ENCODE measurements around the gene TENT4B.
A peak's percentile ranks its signal among the peaks of the same experiment; 100 is the strongest.
"Not testable (repeated sequence)": the region's sequence is repeated elsewhere in the genome, so short reads cannot be mapped to it uniquely, and the experiment has no call there.

TENT4B gene

DNA sequence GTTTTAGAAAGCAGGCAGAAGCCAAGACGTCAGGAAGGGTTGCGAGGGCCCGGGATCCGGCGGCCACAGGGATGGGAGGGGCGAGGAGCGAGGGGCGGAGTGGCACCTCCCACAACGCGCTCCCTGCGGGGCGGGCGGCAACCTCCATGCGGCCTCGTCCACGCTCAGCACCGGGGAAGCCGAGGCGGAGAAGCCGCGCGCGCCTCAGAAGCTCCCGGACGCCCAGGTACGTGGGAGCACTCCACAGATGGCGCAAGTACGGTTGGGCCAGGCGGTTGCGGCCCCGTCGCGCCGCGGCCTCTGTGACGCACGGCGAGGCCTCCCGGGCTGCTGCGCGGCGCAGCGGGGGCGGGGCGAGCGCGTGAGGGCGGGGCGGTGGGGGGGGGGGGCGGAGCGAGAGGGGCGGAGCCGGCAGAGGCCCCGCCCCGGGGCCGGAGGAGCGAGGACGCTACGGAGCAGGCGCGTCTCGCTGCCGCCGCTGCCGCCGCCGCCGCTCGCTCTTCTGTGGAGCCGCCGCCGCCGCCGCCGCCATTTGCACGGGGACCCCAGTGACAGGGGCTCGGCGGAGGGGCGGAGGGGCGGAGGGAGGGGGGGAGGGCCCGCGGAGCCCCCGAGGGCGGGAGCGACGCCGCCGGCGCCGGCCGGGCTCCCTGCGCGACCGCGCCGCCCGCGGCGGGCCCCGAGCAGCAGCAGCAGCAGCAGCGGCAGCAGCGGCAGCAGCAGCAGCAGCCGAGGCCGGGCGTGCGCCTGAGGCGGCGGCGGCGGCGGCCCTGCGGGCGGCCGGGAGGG is at the start of gene TENT4B:
Gene TENT4B, plus strand, starts transcription at position 500 of the 789 bp plus-strand sequence. CDS start 316 bp downstream, outside the sequence.
- peak; percentile 60 for DNase-seq

DNA sequence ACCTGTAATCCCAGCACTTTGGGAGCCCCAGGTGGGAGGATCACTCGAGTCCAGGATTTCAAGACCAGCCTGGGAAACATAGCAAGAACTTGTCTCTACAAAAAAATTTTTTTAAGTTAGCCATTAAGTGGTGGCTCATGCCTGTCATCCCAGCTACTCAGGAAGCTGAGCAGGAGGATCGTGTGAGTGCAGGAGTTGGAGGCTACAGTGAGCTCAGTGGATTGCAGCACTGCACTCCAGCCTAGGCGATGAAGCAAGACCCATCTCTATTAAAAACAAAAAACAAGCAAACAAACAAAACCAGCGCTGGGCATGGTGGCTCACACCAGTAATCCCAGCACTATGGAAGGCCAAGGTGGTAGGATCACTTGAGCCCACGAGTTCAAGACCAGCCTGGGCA is 49.3 kb upstream of the TENT4B start:
- no peak for DNase-seq

DNA sequence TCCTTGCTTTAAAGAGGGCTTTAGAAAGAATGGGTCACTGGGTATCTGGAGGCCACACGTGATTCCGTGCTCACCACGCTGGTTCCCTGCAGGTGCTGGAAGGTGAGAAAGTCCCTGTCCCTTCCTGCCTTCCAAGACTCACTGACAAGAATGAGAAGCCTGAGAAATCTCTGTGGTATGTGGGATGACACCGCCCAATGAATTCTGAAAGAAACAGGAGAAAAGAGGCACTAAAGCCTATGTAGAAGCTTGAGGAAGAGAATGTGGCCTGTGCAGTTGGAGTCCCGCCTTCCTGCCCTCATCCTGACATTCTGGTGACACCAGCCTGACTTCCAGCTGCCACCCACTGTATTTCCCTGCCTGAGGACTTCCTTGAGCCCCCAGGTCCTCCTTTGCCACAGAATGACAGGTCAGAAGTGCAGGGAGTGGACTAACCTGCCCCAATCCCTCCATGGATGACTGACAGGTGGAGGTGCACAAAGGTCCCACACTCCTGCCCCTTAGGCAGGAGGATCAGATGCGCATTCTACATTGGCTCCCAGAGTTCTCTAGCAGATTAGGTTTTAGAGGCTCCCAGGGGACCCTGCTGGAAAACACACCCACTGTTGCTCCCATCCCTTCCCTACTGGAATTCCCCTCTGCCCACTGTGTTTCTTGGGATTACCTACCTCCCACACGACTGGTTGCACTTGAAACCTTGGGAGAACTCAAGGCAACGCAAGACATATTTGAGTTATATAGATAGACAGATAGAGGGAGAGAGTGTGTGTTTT is 38.6 kb upstream of the TENT4B start:
- DNase-seq, result no peak

DNA sequence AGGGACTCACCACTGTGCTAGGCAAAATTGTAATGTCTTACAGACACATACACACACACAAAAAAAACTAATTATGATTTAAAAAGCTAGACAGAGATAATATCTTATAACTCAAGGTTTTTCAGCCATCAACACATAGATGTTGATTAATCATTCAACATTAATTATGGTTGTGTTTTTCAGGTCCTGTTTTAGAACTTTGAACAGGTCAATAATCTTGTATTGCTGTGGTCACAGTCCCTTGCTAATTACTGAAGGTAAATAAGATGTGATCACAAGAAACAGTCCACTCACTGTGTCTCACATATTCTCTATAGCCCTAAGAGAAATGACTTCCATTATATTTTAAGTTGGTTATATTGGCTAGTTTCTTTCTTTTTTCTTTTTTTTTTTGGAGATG is 32.4 kb upstream of the TENT4B start:
- DNase-seq, result no peak

DNA sequence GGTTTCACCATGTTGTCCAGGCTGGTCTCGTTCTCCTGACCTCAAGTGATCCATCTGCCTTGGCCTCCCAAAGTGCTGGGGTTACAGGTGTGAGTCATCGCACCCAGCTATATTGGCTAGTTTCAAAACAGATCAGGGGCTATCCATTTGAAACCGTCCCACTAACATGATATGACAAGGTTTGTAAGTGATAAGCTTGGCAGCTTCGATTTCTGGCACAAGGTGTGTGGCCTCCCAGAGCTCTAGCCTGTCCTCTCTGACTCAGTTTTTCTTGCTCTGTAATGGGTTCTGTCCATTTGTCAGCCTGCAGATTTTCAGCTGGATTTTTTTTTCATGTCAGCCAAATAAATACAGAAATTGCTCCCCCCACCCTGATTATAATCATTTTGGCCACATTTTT is 31.8 kb upstream of the TENT4B start:
- no peak for DNase-seq

DNA sequence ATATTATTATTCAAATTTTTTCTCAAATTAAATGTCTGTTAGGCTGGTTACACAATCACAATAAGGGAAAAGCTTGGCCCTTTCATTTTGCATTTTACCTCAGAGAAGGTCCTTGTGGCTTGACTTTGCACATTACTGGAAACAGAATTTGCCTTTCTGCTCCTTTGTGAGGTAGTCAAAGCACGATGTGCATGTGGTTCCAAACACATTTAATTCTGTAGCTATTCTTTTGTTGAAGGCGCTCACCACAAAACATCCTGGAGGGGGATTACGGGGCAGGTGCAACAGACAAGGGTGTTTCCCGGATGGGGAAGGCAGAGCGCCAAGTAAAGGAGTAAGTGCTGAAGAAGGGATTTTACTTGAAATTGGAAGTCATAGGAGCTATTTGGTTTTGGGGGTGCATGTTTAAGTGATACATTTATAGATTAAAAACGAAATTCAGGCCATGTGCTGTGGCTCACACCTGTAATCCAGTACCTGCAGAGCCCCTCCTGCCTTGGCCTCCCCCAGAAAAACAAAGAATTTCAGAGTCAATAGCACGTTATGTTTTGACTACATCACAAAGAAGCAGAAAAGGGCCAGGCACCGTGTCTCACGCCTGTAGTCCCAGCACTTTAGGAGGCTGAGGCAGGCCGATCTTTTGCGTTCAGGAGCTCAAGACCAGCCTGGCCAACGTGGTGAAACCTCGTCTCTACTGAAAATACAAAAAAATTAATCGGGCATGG is 31.2 kb upstream of the TENT4B start:
- DNase-seq, result no peak

DNA sequence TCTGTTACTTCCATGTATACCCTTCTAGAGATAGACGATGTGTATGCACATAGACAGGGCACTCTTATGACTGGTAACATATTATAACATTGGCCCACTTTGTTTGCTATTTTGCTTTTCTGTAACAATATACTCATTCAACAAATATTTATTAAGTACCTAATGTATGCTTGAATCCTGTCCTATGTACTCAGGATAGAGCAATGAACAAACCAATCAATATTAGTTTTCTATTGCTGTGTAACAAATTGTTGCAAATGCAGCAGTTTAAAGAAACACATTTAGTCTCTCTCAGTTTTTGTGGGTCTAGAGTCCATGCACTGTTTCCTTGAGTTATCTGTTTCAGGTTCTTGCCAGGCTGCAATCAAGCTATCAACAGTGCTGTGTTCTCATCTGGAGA is 29.7 kb upstream of the TENT4B start:
- no peak for DNase-seq

DNA sequence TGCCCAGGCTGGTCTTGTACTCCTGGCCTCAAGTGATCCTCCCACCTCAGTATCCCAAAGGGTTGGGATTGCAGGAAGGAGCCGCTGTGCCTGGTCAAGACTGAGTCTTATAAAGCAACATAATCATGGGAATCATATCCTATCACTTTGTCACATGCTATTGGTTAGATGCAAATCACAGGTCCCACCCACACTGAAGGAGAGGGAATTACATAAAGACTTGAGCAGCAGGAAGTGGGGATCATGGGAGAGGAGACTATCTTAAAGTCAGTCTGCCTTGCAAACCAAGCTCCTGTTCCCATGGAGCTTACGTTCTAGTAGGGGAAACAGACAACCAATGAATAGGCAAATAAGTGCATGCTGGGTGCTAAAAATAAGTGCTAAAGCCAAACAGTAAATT is 28.3 kb upstream of the TENT4B start:
- no peak for DNase-seq

DNA sequence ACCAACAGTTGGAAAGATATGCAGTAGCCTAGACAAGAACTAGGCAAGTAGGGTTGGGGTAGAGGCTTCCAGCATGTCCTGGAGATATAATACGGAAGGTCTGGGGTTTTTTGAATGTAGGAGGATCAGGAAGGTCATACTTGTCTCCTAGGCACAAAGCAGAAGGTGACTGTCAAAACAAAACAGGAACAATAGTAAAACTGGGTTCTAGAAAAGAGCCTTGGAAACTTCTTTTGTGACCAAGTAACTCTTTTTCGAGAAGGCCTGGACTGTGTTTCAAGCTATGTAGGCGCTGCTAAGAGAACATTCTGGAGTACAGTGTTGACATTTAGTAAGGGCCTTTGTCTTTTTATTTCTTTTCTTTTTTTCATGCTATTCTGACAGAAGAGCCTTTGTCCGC is 26.9 kb upstream of the TENT4B start:
- no peak for DNase-seq

DNA sequence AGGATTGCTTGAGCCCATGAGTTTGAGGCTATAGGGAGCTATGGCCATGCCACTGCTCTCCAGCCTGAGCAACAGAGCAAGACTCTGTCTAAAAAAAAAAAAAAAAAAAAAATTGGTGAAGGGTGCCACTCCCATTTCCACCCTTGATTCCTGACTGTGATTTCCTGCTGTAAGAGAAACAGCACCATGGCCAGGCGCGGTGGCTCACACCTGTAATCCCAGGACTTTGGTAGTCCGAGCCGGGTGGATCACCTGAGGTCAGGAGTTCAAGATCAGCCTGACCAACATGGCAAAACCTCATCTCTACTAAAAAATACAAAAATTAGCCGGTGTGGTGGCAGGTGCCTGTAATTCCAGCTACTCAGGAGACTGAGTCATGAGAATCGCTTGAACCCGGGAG is 20.5 kb upstream of the TENT4B start:
- not testable (repeated sequence) for DNase-seq

DNA sequence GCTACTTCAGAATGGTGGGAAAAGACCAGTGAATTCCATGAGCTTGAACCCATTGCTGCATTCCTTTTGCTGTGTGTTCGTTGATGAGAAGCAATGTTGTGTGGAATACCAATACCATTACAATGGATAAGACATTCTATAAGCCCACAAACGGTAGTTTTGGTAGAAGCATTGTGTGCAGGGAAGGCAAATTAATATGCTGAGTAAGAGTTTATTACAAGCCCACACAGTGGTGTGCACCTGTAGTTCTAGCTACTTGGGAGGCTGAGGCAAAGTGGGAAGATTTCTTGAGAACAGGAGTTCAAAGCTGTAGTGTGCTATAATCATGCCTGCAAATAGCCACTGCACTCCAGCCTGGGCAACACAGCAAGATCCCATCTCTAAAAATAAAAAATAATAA is 19.9 kb upstream of the TENT4B start:
- no peak for DNase-seq

DNA sequence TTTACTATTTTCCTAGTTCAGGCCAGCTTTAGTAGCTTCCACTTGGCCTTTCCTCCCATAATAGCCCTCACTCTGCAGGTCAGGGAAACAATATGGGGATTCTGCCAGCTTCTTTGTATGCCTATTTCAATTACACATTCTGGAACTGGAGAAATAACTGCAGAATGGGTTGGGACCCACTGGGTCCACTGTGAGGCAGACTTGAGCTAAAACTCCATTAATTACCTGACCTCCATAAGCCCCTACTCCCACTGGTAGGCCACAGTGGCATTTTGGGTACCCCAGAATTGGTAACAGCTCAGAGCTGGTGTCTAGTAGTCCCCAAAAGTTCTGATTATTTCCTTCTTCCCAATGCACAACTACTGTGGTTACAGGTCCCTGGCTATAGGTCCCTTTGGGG is 16.7 kb upstream of the TENT4B start:
- no peak for DNase-seq

DNA sequence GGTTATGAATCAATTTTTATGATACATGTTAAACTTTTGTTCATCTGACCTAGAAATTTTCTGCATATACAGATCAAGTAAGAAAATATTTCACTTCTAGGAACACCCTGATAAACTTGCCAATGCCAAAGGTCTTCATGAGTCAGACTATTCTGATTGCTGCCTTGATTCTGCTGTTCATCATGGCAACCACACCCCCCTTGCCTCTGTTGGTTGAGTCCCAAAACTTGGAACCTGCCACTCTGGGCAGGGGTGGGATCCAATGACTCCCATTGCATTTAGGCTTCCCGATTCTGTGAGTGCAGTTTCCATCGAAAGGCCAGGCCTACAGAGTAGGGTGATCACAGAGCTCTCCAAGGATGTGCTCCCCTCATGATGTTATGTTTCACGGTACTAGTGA is 15.8 kb upstream of the TENT4B start:
- no peak for DNase-seq

DNA sequence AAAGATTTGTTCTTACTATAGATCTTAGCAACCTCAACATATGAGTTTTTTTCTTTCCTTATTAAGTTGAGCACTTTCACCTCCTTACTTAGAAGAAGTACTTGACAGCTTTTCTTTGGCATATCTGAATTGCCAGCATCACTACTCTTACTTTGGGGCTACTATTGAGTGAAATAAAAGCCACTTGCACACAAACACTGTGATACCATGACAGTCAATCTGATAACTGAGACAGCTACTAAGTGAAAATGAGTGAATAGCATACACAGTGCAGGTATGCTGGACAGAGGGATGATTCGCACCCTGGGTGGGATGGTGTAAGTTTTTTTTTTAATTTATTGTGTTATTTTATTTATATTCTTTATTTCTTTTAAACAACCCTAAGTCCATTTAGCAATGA is 13.5 kb upstream of the TENT4B start:
- DNase-seq, result no peak

DNA sequence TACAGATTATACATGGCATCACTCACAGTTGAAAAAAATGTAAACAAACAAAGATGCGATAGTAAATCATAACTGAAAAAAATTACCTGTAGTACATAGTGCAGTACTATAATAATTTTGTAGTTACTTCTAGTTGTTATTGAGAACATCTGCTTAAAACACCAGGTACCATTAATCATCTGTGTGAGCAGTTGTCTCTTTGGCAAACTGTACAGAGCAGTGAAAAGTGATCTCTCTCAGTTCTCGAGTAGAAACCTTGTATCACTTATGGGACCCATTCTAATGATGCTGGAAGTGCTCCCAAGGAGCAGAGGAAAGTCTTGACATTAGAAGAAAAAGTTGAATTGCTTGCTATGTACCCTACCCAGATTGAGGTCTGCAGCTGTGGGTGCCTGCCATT is 8.9 kb upstream of the TENT4B start:
- no peak for DNase-seq

DNA sequence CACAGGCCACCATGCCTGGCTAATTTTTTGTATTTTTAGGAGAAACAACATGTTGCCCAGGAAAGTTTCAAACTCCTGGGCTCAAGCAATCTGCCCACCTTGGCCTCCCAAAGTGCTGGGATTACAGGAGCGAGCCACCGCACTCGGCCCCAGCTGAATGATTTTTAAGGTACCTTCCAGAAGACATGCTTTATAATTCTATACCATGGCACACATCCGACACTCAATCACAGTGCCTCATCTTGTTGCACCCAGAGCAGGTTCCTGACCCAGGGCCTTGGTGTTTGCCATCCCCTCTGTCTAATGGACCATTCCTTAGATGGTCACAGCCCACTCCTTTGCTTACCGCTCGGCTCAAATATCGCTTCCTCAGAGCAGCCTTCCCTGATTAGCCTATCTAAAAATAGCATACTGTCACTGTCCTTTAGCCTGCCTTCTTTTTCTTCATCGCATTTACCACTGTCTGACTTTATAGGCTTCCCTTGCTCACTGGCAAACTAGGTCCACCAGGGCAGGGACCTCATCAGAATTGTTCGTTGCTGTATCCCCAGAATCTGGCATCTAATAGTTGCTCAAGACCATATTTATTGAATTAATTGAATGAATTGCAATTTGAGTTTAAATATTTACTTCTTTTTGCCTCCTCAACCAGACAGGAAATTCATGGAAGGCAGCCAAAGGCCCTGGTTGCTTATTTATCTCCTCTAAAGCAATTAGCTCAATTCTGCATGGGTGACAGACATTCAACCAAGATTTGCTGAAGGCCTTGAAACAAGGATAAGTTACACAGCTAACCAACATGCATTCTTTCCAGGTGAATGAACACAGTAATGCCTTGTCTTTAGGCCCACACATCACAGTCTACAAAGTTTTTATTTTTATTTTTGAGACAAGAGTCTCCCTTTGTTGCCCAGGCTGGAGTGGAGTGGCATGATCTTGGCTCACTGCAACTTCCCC is 6.3 kb upstream of the TENT4B start:
- no peak for DNase-seq

DNA sequence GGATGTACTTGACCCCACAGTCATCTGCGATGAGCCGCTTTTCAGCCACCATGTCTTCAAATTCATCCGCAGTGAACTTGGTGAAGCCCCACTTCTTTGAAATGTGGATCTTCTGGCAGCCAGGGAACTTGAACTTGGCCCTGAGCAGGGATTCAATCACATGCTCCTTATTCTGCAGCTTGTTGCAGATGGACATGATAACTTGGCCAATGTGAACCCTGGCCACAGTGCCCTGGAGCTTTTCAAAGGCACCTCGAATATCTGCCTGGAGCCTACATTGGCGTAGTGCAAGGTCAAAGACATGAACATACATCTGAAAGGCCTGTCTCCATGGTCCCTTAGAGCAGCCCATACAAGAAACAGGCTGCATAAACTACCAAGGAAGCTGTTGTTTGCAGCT is 1.8 kb upstream of the TENT4B start:
- DNase-seq, result no peak

DNA sequence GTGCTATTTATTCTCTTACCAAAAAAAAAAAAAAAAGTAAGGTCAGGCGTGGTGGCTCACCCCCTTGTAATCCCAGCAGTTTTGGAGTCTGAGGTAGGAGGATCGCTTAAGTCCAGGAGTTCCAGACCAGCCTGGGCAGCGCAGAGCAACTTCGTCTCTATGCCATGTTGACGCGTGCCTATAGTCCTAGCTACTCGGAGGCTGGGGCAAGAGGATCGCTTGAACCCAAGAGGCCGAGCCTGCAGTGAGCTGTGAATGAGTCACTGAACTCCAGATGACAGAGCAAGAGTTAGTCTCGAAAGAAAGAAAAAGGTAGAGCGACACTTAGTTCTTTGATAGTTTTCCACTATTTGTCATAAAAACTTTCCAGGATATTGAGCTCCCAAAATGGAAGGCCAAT is 1.4 kb upstream of the TENT4B start:
- DNase-seq, result no peak

DNA sequence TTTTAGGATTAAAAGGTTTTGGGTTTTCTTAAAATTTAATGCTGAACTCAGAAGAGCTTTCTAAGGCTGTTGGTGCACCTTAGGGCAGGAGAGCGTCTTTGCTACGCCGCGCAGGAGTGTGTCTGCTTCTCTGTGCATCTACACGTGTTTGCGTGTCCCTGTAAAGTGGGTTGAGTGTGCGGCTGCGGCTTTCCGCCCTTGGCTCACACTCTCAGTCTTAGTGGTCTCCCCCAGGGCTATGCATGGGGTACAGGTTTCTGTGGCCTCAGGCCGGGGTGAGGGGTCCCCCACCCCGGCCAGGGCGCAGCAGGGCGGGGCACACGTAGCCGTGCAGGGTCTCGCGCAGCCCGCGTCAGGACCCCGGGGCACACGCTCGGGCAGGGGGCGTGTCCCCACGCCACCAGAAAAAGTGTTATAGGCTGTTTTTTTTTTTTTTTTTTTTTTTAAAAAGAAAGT is 727 bp upstream of the TENT4B start:
- no peak for DNase-seq

DNA sequence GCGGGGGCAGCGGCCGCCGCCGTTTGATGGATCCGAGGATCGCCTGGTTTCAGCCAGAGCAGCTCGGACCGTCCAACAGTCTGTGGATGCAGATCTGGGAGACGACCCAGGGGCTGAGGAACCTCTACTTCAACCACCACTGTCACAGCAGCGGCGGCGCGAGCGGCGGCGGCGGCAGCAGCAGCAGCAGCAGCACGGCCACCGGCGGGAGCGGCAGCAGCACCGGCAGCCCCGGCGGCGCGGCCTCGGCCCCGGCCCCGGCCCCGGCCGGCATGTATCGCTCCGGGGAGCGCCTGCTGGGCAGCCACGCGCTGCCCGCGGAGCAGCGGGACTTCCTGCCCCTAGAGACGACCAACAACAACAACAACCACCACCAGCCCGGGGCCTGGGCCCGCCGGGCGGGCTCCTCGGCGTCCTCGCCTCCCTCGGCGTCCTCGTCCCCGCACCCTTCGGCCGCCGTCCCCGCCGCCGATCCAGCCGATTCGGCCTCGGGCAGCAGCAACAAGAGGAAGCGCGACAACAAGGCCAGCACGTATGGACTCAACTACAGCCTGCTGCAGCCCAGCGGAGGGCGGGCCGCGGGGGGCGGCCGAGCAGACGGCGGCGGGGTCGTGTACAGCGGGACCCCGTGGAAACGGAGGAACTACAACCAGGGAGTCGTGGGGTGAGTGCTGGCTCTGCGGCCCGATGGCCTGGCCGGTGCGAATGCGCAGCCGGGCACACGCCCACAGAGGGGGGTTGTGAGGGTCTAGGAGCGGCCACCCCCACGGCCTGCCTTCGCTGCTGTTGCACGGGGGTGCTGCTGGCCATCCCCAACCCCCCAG is 702 bp downstream of the TENT4B start:
- no peak for DNase-seq

DNA sequence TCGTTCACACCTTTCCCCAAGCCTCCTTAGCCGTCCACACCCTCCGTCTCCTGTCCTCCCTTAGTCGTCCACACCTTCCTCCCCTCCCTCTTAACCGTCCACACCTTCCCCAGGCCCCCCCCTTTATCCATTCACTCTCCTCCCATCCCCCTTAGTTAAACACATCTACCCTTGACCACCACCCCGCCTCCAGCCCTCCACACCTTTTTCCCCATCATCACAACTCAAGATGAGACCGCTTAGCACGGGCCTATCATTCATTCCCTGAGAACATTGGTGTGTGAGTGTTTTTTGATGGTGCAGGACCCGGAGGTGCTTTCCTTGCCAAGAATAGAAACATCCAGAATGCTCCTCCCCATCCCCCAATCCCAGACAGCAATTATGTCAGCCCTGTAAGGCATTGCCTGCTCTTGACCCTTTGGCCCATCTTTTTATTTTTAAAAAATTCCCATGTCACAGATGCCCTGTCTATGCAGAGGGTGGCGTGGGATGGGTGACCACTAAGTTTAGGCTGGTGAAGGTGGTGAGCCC is 1.4 kb downstream of the TENT4B start:
- no peak for DNase-seq

All from GDM1 (cell line).